Osteocyte (in vitro differentiated cells): ENCODE results near the gene FAM98B. TPM values are rescaled to one million over a fixed set of nuclear protein-coding genes. Genes with fewer than 3 reads are reported as not detected.

ENCODE experiments used
- DNase-seq: peaks from one replicate; pipeline ENCODE4 v3.0.0; 2021; ENCODE audit warnings: mixed read lengths; ENCODE audit not compliant: unreplicated experiment; ENCODE audit errors: extremely low spot score
- H3K27ac Mint-ChIP-seq: one replicate; pipeline ENCODE4 v1.8.0; 2021; ENCODE audit warnings: mild to moderate bottlenecking, mixed read lengths; ENCODE audit not compliant: unreplicated experiment
- H3K27me3 Mint-ChIP-seq: one replicate; pipeline ENCODE4 v1.8.0; 2021; ENCODE audit warnings: mixed read lengths; ENCODE audit not compliant: unreplicated experiment
- H3K36me3 Mint-ChIP-seq: one replicate; pipeline ENCODE4 v1.8.0; 2021; ENCODE audit warnings: mixed read lengths; ENCODE audit not compliant: unreplicated experiment
- H3K4me1 Mint-ChIP-seq: one replicate; pipeline ENCODE4 v1.8.0; 2021; ENCODE audit warnings: mixed read lengths; ENCODE audit not compliant: unreplicated experiment
- H3K4me3 Mint-ChIP-seq: one replicate; pipeline ENCODE4 v1.8.0; 2021; ENCODE audit warnings: mild to moderate bottlenecking, moderate library complexity, mixed read lengths; ENCODE audit not compliant: unreplicated experiment
- H3K9me3 Mint-ChIP-seq: one replicate; pipeline ENCODE4 v1.8.0; 2021; ENCODE audit warnings: mixed read lengths; ENCODE audit not compliant: unreplicated experiment
- total RNA-seq: library from RNA; stranded (reverse); gene quantifications from 2 replicates; pipeline ENCODE4 v1.2.1, GENCODE V29; 2021
- TF ChIP-seq, protein P1 (sequence below): fragments of 200-600 bp; sonication (generic); IDR thresholded peaks from 2 replicates; pipeline ENCODE4 v1.5.0; 2021; ENCODE audit warnings: antibody characterized with exemption, mild to moderate bottlenecking, moderate library complexity

FAM98B gene
- total RNA-seq, 1 donor from 2014 or later = 19.3 TPM

DNA sequence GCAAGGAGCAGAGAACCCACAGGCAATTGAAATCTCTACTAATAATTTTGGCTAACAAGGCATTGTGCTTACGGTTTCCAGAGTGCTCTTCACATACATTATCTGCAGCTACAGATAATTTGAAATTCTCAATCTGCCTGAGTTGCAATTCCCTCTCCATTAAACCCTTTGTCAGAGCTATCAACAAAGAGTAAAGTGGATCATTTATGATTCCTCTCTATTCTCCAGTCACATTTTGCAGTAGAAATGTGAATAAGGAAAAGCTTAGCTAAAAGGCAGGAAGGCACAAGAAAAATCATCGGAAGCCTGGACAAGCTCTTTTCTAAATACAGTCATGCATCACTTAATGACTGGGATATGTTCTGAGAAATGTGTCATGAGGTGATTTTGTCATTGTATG lies 49.6 kb downstream of the FAM98B start:
- H3K27ac Mint-ChIP-seq = no peak overlapping the region
- H3K36me3 Mint-ChIP-seq = no peaks in the 10 kb centered on the region
- H3K4me1 Mint-ChIP-seq = no peaks in the 10 kb centered on the region
- H3K9me3 Mint-ChIP-seq = no peaks in the 10 kb centered on the region
- TF ChIP-seq, protein P1, sequence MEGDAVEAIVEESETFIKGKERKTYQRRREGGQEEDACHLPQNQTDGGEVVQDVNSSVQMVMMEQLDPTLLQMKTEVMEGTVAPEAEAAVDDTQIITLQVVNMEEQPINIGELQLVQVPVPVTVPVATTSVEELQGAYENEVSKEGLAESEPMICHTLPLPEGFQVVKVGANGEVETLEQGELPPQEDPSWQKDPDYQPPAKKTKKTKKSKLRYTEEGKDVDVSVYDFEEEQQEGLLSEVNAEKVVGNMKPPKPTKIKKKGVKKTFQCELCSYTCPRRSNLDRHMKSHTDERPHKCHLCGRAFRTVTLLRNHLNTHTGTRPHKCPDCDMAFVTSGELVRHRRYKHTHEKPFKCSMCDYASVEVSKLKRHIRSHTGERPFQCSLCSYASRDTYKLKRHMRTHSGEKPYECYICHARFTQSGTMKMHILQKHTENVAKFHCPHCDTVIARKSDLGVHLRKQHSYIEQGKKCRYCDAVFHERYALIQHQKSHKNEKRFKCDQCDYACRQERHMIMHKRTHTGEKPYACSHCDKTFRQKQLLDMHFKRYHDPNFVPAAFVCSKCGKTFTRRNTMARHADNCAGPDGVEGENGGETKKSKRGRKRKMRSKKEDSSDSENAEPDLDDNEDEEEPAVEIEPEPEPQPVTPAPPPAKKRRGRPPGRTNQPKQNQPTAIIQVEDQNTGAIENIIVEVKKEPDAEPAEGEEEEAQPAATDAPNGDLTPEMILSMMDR = no peak
- no peak for DNase-seq
- H3K27me3 Mint-ChIP-seq = no peaks in the 10 kb centered on the region
- no peak overlapping the region for H3K4me3 Mint-ChIP-seq

DNA sequence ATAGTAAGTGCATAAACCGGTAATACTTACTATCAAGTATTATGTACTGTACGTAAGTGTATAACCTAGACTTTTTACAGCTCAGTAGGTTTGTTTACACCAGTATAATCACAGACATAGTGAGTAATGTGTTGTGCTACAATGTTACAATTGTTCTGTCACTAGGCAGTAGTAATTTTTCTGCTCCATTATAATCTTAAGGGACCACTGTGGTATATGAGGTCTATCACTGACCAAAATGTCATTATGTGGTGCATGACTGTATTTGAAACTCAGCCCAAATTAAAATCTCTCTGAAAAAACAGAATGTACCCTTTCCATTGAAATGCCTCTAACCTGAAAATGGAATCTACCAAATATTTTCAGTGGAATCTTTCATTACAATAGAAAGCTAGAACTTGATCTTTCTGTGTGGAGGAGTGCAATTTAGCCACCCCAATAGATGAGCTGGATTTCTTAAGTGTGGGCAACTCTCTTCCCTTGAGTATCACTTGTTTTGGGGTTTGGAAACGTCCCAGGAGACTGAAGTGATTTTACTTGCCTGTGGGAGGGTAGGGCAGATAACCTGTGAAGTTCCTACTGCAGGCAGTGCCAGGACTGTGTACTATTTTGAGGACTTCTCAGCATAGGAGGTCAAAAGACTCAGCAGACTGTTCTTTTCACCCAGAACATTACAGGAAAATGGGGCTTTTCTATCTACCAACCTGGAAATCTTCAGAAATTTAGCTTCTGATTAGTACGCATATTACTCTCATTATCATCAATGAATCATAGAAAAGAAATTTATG lies 50.9 kb downstream of the FAM98B start:
- Mint-ChIP-seq H3K36me3 (no peaks in the 10 kb centered on the region), H3K27me3 (no peaks in the 10 kb centered on the region), H3K4me3 (no peak overlapping the region), H3K9me3 (no peaks in the 10 kb centered on the region), H3K4me1 (no peaks in the 10 kb centered on the region), H3K27ac (no peak overlapping the region)
- TF ChIP-seq, protein P1 = no peak
- DNase-seq = no peak

DNA sequence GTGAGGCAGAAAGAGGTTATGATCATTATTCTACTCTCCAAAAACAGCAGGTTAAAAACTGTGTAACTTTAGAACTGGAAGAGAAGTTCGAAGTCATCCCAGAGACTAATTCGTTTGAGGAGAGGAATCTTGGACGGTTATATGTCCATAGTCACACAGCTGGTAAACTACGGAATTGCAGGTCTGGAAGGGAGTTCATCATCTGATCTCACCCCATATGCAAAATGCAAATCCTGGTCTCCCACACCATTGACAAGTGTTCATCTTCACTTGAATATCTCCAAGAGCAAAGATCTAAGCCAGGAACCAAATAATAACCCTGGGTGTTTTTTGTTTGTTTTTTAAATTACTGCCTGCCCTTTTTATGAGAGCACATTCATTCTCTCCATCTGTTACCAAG lies 53.1 kb downstream of the FAM98B start:
- Mint-ChIP-seq H3K27ac (no peak overlapping the region), H3K9me3 (no peaks in the 10 kb centered on the region), H3K4me1 (no peaks in the 10 kb centered on the region), H3K36me3 (no peaks in the 10 kb centered on the region), H3K4me3 (no peak overlapping the region), H3K27me3 (no peaks in the 10 kb centered on the region)
- TF ChIP-seq, protein P1 = no peak
- no peak for DNase-seq

DNA sequence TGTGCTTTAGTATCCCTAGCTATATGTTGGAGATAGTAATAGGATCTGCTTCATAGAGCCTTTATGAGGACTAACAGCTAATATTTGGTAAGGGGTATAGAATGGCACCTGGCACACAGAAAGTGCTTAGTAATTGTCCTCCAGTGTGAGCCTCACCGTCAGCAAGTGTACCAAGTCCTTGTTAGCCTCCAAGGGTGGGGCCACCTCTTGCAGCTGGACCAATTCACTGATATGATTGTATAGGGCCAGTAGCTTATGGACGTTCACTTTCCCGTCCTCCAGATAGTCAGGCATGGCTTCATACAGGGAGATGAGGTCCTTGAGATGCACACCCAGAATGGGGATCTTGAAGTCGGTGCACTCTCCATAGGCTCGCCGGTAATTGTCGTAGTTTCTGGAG lies 53.6 kb downstream of the FAM98B start:
- Mint-ChIP-seq H3K9me3 (no peaks in the 10 kb centered on the region), H3K27me3 (no peaks in the 10 kb centered on the region), H3K27ac (no peak overlapping the region), H3K4me1 (no peaks in the 10 kb centered on the region), H3K36me3 (no peaks in the 10 kb centered on the region), H3K4me3 (no peak overlapping the region)
- no peak for DNase-seq
- TF ChIP-seq, protein P1 = no peak

DNA sequence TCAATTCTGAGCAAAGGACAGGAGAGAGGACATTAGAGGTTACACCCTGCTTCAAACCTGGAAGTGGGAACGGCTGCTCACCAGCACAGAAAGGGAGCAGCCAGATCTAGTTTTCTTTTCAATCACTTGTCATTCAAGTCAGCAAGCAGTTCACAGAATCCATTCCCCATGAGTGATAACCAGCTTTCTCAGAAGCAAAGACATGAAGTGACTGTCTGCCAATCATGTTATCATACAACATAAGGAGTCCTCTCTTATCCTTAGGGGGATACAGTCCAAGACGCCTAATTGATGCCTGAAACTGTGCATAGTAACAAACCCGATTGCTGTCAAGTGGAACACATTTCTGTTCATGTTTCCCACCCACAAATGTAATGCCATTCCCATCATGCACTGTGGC lies 54.7 kb downstream of the FAM98B start:
- H3K27ac Mint-ChIP-seq = no peak overlapping the region
- H3K4me1 Mint-ChIP-seq = no peaks in the 10 kb centered on the region
- no peaks in the 10 kb centered on the region for H3K9me3 Mint-ChIP-seq
- no peak overlapping the region for H3K4me3 Mint-ChIP-seq
- H3K27me3 Mint-ChIP-seq = no peaks in the 10 kb centered on the region
- no peaks in the 10 kb centered on the region for H3K36me3 Mint-ChIP-seq
- TF ChIP-seq, protein P1 = no peak
- no peak for DNase-seq
